ENCODE measurements around the gene ARHGAP24.
"Not testable (repeated sequence)": the region's sequence is repeated elsewhere in the genome, so short reads cannot be mapped to it uniquely, and the experiment has no call there.

Gene ARHGAP24

DNA sequence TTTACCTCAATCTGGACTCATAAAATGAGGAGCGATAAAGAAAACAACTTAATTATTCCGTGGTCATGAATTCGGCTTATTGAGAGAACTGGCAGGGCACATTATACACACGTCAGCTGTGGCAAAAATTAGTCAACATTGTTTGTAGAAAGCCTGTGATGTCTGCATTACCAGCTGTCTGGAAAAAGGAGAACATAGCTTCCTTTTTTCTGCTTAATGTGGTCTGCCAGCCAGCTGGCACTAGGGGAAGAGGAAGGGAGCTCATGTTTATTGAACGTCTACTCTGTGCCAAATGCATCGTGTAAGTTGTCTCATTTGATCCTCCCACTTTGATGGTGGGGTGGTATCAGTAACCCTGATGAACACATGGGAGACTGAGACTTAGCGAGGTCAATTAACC is 367.6 kb downstream of the ARHGAP24 start:
- no peaks in the 10 kb centered on the region for H3K9me3 ChIP-seq (ENCODE audit: control insufficient read depth in 1 of 2, low read length in 2 of 2)
- H3K27ac ChIP-seq (ENCODE audit: low read length) = peak overlapping the region; percentile 68
- peak overlapping the region in 1 of 2 donors; percentile 5 for H3K4me3 ChIP-seq (ENCODE audit: low read depth in 1 of 2, low read length in 2 of 2)
- peaks cover 0 to 6% of the 10 kb centered on the region in 2 donors for H3K4me1 ChIP-seq (ENCODE audit: control insufficient read depth in 1 of 2, insufficient read depth in 2 of 2, low read length in 2 of 2)
- no peaks in the 10 kb centered on the region for H3K27me3 ChIP-seq (ENCODE audit: low read depth, low read length)
- H3K36me3 ChIP-seq (ENCODE audit: control insufficient read depth in 1 of 2, insufficient read depth in 2 of 2, low read length in 2 of 2) = no peaks in the 10 kb centered on the region

- H3K27ac ChIP-seq (ENCODE audit: low read length); H3K4me1 ChIP-seq (ENCODE audit: control insufficient read depth in 1 of 2, insufficient read depth in 2 of 2, low read length in 2 of 2); H3K27me3 ChIP-seq (ENCODE audit: low read depth, low read length): not testable (repeated sequence)
Observed at GRCh38 chr4:85853740-85854139, 378.8 kb downstream of the ARHGAP24 start.

GRCh38 chr4:85854546-85854945 is 379.6 kb downstream of the ARHGAP24 start:
- no peak overlapping the region for H3K4me3 ChIP-seq (ENCODE audit: low read depth in 1 of 2, low read length in 2 of 2)
- no peaks in the 10 kb centered on the region for H3K27me3 ChIP-seq (ENCODE audit: low read depth, low read length)
- peaks cover 2 to 9% of the 10 kb centered on the region in 2 donors for H3K4me1 ChIP-seq (ENCODE audit: control insufficient read depth in 1 of 2, insufficient read depth in 2 of 2, low read length in 2 of 2)
- no peak overlapping the region for H3K27ac ChIP-seq (ENCODE audit: low read length)
- no peaks in the 10 kb centered on the region for H3K9me3 ChIP-seq (ENCODE audit: control insufficient read depth in 1 of 2, low read length in 2 of 2)
- no peaks in the 10 kb centered on the region for H3K36me3 ChIP-seq (ENCODE audit: control insufficient read depth in 1 of 2, insufficient read depth in 2 of 2, low read length in 2 of 2)

More at GRCh38 chr4:85853740-85854139, 378.8 kb downstream of the ARHGAP24 start:
- not testable (repeated sequence) for H3K9me3 ChIP-seq (ENCODE audit: control insufficient read depth in 1 of 2, low read length in 2 of 2); H3K36me3 ChIP-seq (ENCODE audit: control insufficient read depth in 1 of 2, insufficient read depth in 2 of 2, low read length in 2 of 2); H3K4me3 ChIP-seq (ENCODE audit: low read depth in 1 of 2, low read length in 2 of 2)

DNA sequence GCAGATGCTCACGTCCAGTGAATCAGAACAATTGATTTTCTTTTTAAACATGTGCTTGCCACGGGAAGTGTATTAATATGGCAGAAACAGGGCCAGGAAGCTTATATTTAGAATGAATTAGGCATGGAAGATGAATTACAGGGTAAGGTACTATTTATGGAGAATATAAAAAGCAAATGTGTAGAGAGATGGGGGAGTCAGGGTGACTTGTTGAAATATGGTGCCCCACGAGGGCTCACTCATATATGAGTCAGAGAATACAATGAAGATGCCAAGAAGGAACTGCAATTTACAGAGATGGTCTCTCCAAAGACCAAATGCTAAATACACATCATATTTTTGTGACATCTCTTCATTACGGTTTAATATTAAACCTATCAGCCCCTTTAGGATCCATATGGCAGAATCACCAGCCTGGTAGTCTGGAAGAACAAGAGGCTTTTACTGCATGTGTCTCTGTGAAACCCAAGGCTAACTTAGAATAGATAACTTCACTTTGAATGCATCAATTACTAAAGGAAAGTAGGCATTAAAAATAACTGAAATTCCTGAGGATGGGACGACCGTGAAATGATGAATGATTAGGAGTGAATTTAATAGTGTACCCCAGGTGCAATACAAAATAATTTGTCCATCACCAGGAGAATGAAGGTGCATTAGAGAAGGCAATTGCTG is 385.3 kb downstream of the ARHGAP24 start:
- no peak overlapping the region for H3K27ac ChIP-seq (ENCODE audit: low read length)
- H3K4me1 ChIP-seq (ENCODE audit: control insufficient read depth in 1 of 2, insufficient read depth in 2 of 2, low read length in 2 of 2) = peaks cover 11 to 14% of the 10 kb centered on the region in 2 donors
- no peak overlapping the region for H3K4me3 ChIP-seq (ENCODE audit: low read depth in 1 of 2, low read length in 2 of 2)
- no peaks in the 10 kb centered on the region for H3K27me3 ChIP-seq (ENCODE audit: low read depth, low read length)
- no peaks in the 10 kb centered on the region for H3K9me3 ChIP-seq (ENCODE audit: control insufficient read depth in 1 of 2, low read length in 2 of 2)
- H3K36me3 ChIP-seq (ENCODE audit: control insufficient read depth in 1 of 2, insufficient read depth in 2 of 2, low read length in 2 of 2) = no peaks in the 10 kb centered on the region

DNA sequence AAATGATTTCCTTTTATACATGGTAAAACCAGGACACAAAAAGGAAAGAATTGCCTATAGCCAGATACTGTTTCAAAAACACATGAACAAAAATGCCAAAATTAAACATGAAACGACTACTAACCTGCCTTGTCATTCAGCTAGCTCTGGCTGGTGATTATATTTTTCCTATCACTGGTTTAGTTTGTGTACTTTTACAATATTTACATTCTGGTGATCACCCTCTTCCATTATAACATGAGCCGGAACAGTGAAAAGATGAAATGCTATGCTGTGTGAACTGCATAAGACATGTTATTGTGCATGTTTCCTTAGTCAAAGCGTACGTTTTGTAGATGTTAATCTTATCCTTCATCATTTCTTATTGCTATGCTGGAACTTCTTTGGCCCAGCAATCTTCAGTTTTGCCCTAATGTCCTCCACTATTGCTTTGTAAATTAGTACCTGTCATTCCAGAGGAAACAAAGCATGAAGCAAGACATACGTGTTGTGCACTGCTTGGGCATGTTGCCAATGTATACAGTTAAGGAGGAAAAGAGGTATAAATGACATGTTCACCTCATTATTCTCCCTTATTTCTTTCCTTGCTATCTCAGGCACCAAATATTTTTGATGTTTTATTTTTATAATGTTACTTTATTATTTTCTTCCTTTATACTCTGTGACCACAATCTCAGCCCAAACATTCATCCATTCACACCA is 386.3 kb downstream of the ARHGAP24 start:
- Histone ChIP-seq H3K27me3 (ENCODE audit: low read depth, low read length) (no peaks in the 10 kb centered on the region), H3K4me1 (ENCODE audit: control insufficient read depth in 1 of 2, insufficient read depth in 2 of 2, low read length in 2 of 2) (peaks cover 14 to 16% of the 10 kb centered on the region in 2 donors), H3K27ac (ENCODE audit: low read length) (no peak overlapping the region), H3K36me3 (ENCODE audit: control insufficient read depth in 1 of 2, insufficient read depth in 2 of 2, low read length in 2 of 2) (no peaks in the 10 kb centered on the region), H3K4me3 (ENCODE audit: low read depth in 1 of 2, low read length in 2 of 2) (no peak overlapping the region), H3K9me3 (ENCODE audit: control insufficient read depth in 1 of 2, low read length in 2 of 2) (no peaks in the 10 kb centered on the region)

- Histone ChIP-seq H3K36me3 (ENCODE audit: control insufficient read depth in 1 of 2, insufficient read depth in 2 of 2, low read length in 2 of 2) (no peaks in the 10 kb centered on the region), H3K4me3 (ENCODE audit: low read depth in 1 of 2, low read length in 2 of 2) (no peak overlapping the region), H3K4me1 (ENCODE audit: control insufficient read depth in 1 of 2, insufficient read depth in 2 of 2, low read length in 2 of 2) (peaks cover 21 to 22% of the 10 kb centered on the region in 2 donors), H3K27me3 (ENCODE audit: low read depth, low read length) (no peaks in the 10 kb centered on the region), H3K9me3 (ENCODE audit: control insufficient read depth in 1 of 2, low read length in 2 of 2) (no peaks in the 10 kb centered on the region), H3K27ac (ENCODE audit: low read length) (no peak overlapping the region)
Observed at GRCh38 chr4:85862896-85863295, 387.9 kb downstream of the ARHGAP24 start.

- peaks cover 19% of the 10 kb centered on the region in 2 donors for H3K4me1 ChIP-seq (ENCODE audit: control insufficient read depth in 1 of 2, insufficient read depth in 2 of 2, low read length in 2 of 2)
- H3K27ac ChIP-seq (ENCODE audit: low read length) = no peak overlapping the region
- no peak overlapping the region for H3K4me3 ChIP-seq (ENCODE audit: low read depth in 1 of 2, low read length in 2 of 2)
- H3K36me3 ChIP-seq (ENCODE audit: control insufficient read depth in 1 of 2, insufficient read depth in 2 of 2, low read length in 2 of 2) = no peaks in the 10 kb centered on the region
- no peaks in the 10 kb centered on the region for H3K27me3 ChIP-seq (ENCODE audit: low read depth, low read length)
- no peaks in the 10 kb centered on the region for H3K9me3 ChIP-seq (ENCODE audit: control insufficient read depth in 1 of 2, low read length in 2 of 2)
Observed at GRCh38 chr4:85864259-85865205, 389.6 kb downstream of the ARHGAP24 start.

GRCh38 chr4:85865256-85865655 is 390.3 kb downstream of the ARHGAP24 start:
- no peaks in the 10 kb centered on the region for H3K9me3 ChIP-seq (ENCODE audit: control insufficient read depth in 1 of 2, low read length in 2 of 2)
- peaks cover 14 to 17% of the 10 kb centered on the region in 2 donors for H3K4me1 ChIP-seq (ENCODE audit: control insufficient read depth in 1 of 2, insufficient read depth in 2 of 2, low read length in 2 of 2)
- H3K27ac ChIP-seq (ENCODE audit: low read length) = no peak overlapping the region
- H3K36me3 ChIP-seq (ENCODE audit: control insufficient read depth in 1 of 2, insufficient read depth in 2 of 2, low read length in 2 of 2) = no peaks in the 10 kb centered on the region
- H3K4me3 ChIP-seq (ENCODE audit: low read depth in 1 of 2, low read length in 2 of 2) = no peak overlapping the region
- no peaks in the 10 kb centered on the region for H3K27me3 ChIP-seq (ENCODE audit: low read depth, low read length)

DNA sequence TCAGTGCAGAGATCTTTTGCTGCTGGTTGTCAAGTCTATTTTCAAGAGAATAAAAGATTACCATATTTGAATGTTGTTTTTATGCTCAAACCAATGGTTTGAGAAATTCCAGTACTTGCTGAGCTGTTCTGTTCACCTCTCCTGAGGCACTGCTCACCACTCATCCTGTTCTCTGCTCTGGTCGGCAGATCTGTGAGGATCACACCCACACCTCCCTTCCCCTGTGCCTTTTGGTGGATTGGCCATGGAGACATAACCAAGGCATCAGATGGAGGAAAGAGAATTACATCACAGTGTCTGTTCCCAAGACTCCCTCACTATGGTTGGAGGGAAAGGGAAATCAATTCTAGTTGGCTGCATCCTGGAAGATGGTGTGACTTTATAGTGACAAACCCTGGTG is 391.6 kb downstream of the ARHGAP24 start:
- Histone ChIP-seq H3K27ac (ENCODE audit: low read length) (no peak overlapping the region), H3K4me3 (ENCODE audit: low read depth in 1 of 2, low read length in 2 of 2) (no peak overlapping the region), H3K4me1 (ENCODE audit: control insufficient read depth in 1 of 2, insufficient read depth in 2 of 2, low read length in 2 of 2) (peaks cover 9 to 20% of the 10 kb centered on the region in 2 donors), H3K27me3 (ENCODE audit: low read depth, low read length) (no peaks in the 10 kb centered on the region), H3K36me3 (ENCODE audit: control insufficient read depth in 1 of 2, insufficient read depth in 2 of 2, low read length in 2 of 2) (no peaks in the 10 kb centered on the region), H3K9me3 (ENCODE audit: control insufficient read depth in 1 of 2, low read length in 2 of 2) (no peaks in the 10 kb centered on the region)

DNA sequence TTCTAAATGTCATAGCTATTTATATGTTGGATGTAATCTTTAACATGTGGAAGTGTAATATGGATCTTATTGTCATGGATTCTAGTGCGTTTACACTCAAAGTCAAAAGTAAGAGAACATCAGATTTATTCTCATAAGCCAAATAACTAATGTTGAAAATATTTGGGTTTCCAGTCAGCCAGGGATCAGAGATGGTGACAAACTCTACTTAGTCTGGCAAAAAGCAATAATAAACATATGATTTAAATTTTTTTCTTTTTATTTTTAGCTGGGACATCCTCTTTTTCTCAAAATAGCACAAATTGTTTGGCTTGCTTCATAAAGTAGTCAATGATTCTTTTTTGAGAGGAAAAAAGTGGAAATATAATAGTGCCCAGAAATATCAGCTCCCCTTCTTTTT is 392.3 kb downstream of the ARHGAP24 start:
- no peaks in the 10 kb centered on the region for H3K36me3 ChIP-seq (ENCODE audit: control insufficient read depth in 1 of 2, insufficient read depth in 2 of 2, low read length in 2 of 2)
- no peaks in the 10 kb centered on the region for H3K9me3 ChIP-seq (ENCODE audit: control insufficient read depth in 1 of 2, low read length in 2 of 2)
- H3K27me3 ChIP-seq (ENCODE audit: low read depth, low read length) = no peaks in the 10 kb centered on the region
- H3K27ac ChIP-seq (ENCODE audit: low read length) = no peak overlapping the region
- peaks cover 7 to 20% of the 10 kb centered on the region in 2 donors for H3K4me1 ChIP-seq (ENCODE audit: control insufficient read depth in 1 of 2, insufficient read depth in 2 of 2, low read length in 2 of 2)
- no peak overlapping the region for H3K4me3 ChIP-seq (ENCODE audit: low read depth in 1 of 2, low read length in 2 of 2)

DNA sequence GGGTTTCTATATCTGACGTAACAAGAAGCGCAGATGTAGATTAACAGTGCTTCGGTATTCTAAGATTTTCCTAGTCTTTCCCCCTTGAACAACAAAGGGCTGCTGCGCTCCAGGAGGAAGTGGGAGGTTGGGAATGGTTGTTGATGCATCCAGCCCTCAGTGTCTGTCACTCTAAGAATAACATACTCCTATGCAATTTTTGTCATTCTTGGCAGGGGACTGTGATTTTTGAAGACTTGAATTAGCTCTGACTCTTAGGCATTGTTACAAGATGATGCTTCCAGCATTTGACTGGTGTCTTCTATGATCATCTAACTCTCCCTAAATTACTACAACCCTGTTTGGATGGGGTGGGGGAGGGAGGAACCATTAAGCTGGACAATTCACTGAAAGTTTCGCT is 394.2 kb downstream of the ARHGAP24 start:
- H3K27me3 ChIP-seq (ENCODE audit: low read depth, low read length) = no peaks in the 10 kb centered on the region
- H3K27ac ChIP-seq (ENCODE audit: low read length) = no peak overlapping the region

More for the DNA sequence above, 394.2 kb downstream of the ARHGAP24 start:
- no peaks in the 10 kb centered on the region for H3K9me3 ChIP-seq (ENCODE audit: control insufficient read depth in 1 of 2, low read length in 2 of 2)
- no peaks in the 10 kb centered on the region for H3K36me3 ChIP-seq (ENCODE audit: control insufficient read depth in 1 of 2, insufficient read depth in 2 of 2, low read length in 2 of 2)
- H3K4me1 ChIP-seq (ENCODE audit: control insufficient read depth in 1 of 2, insufficient read depth in 2 of 2, low read length in 2 of 2) = peaks cover 7 to 23% of the 10 kb centered on the region in 2 donors
- H3K4me3 ChIP-seq (ENCODE audit: low read depth in 1 of 2, low read length in 2 of 2) = no peak overlapping the region
